HUES48 (cell line): ENCODE results near the gene STARD5.

Experiments used
- H3K27ac ChIP-seq: one replicate; pipeline ENCODE4 v1.7.0; 2013; ENCODE audit warnings: low read depth, low read length, inconsistent platforms
- H3K27me3 ChIP-seq: 2 replicates; pipeline ENCODE4 v1.6.1; 2013; ENCODE audit warnings: mild to moderate bottlenecking, low read length; ENCODE audit not compliant: control insufficient read depth, insufficient read depth
- H3K36me3 ChIP-seq: 2 replicates; pipeline ENCODE4 v1.6.1; 2013; ENCODE audit warnings: low read length; ENCODE audit not compliant: control insufficient read depth, insufficient read depth
- H3K4me1 ChIP-seq: 2 replicates; pipeline ENCODE4 v1.6.1; 2013; ENCODE audit warnings: mild to moderate bottlenecking, low read length; ENCODE audit not compliant: control insufficient read depth, insufficient read depth
- H3K4me3 ChIP-seq: 2 replicates; pipeline ENCODE4 v1.5.1; 2013; ENCODE audit warnings: mild to moderate bottlenecking, low read depth, low read length
- H3K9ac ChIP-seq: 2 replicates; pipeline ENCODE4 v1.6.1; 2013; ENCODE audit warnings: mild to moderate bottlenecking, low read depth, low read length, moderate library complexity
- H3K9me3 ChIP-seq: 2 replicates; pipeline ENCODE4 v1.6.1; 2013; ENCODE audit warnings: low read length; ENCODE audit not compliant: control insufficient read depth, insufficient read depth

Gene STARD5

GRCh38 chr15:81292523-81293001, 31.4 kb downstream of the STARD5 start:
- Histone ChIP-seq H3K36me3 (no peaks in the 10 kb centered on the region), H3K4me3 (no peak overlapping the region), H3K27me3 (no peaks in the 10 kb centered on the region), H3K4me1 (peaks cover 7% of the 10 kb centered on the region), H3K9me3 (no peaks in the 10 kb centered on the region), H3K9ac (no peak overlapping the region), H3K27ac (no peak overlapping the region)

DNA sequence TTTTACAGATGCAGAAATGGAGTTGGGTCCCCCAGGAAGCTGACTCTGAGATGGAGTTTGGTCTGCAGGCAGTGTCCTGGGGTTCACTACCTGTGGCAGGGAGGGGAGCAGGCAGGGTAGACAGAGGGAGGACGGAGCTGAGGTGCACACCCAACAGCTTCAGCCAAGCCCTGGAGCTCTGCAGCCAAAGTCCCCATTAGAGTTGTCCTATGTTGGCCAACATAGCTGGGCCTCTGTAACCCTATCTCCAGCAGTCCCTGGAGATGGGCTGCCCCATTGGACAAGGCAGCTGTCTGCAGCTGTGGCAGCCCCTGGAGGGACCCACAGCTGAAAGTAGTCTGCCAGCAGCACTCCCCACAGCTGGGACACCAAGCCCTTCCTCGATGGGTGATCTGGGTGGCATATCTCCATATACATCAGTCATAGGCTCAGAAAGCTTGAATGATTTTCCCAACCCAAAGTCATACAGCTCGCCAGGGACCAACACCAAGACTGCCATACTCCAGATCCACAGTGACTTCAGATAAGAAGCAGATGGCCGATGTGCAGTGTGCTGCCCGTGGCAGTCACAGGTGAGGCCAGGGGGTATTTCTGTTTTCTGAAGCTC, 31.9 kb downstream of the STARD5 start:
- Histone ChIP-seq H3K4me1 (peaks cover 7% of the 10 kb centered on the region), H3K36me3 (no peaks in the 10 kb centered on the region), H3K27ac (no peak overlapping the region), H3K9me3 (no peaks in the 10 kb centered on the region), H3K27me3 (no peaks in the 10 kb centered on the region), H3K9ac (no peak overlapping the region), H3K4me3 (no peak overlapping the region)

- Histone ChIP-seq H3K27ac (no peak overlapping the region), H3K36me3 (no peaks in the 10 kb centered on the region), H3K4me1 (peaks cover 7% of the 10 kb centered on the region; the same call in 1 of the 2 replicates), H3K9ac (no peak overlapping the region), H3K27me3 (no peaks in the 10 kb centered on the region; the same call in 1 of the 2 replicates), H3K9me3 (no peaks in the 10 kb centered on the region), H3K4me3 (no peak overlapping the region)
Measured at GRCh38 chr15:81289910-81290309, 34.0 kb downstream of the STARD5 start.

DNA sequence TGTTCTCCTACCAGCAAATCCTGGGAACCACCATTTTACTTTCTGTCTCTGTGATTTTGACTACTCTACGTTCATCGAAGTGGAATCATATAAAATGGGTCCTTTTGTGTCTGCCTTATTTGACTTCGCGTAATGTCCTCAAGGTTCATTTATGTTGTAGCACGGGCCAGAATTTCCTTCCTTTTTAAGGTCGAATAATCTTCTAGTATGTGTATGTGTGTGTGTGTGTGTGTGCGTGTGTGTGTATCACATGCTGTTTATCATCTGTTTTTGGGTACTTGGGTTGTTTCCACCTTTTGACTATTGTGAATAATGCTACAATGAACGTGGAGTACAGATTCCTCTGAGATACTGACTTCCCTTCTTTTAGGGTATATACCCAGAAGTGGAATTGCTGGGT, 35.3 kb downstream of the STARD5 start:
- H3K9me3 ChIP-seq, result no peaks in the 10 kb centered on the region
- no peak overlapping the region for H3K9ac ChIP-seq
- no peaks in the 10 kb centered on the region for H3K4me1 ChIP-seq
- H3K4me3 ChIP-seq, result no peak overlapping the region
- H3K27me3 ChIP-seq, result no peaks in the 10 kb centered on the region; the same call in 1 of the 2 replicates
- H3K36me3 ChIP-seq, result no peaks in the 10 kb centered on the region
- no peak overlapping the region for H3K27ac ChIP-seq

GRCh38 chr15:81288040-81288439, 35.9 kb downstream of the STARD5 start:
- Histone ChIP-seq H3K9ac (no peak overlapping the region), H3K36me3 (no peaks in the 10 kb centered on the region), H3K9me3 (no peaks in the 10 kb centered on the region), H3K27ac (no peak overlapping the region), H3K4me1 (no peaks in the 10 kb centered on the region), H3K4me3 (no peak overlapping the region), H3K27me3 (no peaks in the 10 kb centered on the region; the same call in 1 of the 2 replicates)

- Histone ChIP-seq H3K4me1 (no peaks in the 10 kb centered on the region), H3K4me3 (no peak overlapping the region), H3K9me3 (no peaks in the 10 kb centered on the region), H3K27ac (no peak overlapping the region), H3K9ac (no peak overlapping the region), H3K36me3 (no peaks in the 10 kb centered on the region), H3K27me3 (no peaks in the 10 kb centered on the region; the same call in 1 of the 2 replicates)
Measured at GRCh38 chr15:81286621-81287121, 37.3 kb downstream of the STARD5 start.

DNA sequence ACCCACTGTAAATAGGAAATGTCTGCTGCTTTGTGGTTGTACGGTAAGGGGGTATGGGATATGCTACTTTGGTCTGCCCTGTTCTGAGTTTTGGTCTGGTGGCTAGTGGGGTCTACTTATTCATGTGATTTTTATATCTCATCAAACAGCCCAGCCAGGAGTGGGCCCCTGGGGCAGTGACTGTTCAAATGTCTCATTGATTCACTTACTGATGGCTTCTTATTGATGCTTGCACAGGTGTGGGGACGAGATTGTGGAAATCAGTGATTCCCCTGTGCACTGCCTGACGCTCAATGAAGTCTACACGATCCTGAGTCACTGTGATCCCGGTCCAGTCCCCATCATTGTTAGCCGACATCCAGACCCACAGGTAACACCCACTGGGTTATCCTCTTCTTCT, 38.5 kb downstream of the STARD5 start:
- Histone ChIP-seq H3K27me3 (no peaks in the 10 kb centered on the region; the same call in 1 of the 2 replicates), H3K4me3 (no peak overlapping the region), H3K4me1 (no peaks in the 10 kb centered on the region), H3K9me3 (no peaks in the 10 kb centered on the region), H3K36me3 (no peaks in the 10 kb centered on the region), H3K27ac (no peak overlapping the region), H3K9ac (no peak overlapping the region)

- Histone ChIP-seq H3K4me3 (no peak overlapping the region), H3K27me3 (no peaks in the 10 kb centered on the region; the same call in 1 of the 2 replicates), H3K9ac (no peak overlapping the region), H3K36me3 (no peaks in the 10 kb centered on the region), H3K4me1 (no peaks in the 10 kb centered on the region), H3K27ac (no peak overlapping the region), H3K9me3 (no peaks in the 10 kb centered on the region)
Measured at GRCh38 chr15:81284256-81285031, 39.5 kb downstream of the STARD5 start.

GRCh38 chr15:81282911-81283310, 41.0 kb downstream of the STARD5 start:
- Histone ChIP-seq H3K9me3 (no peaks in the 10 kb centered on the region), H3K27me3 (no peaks in the 10 kb centered on the region; the same call in 1 of the 2 replicates), H3K4me3 (no peak overlapping the region), H3K9ac (no peak overlapping the region), H3K4me1 (no peaks in the 10 kb centered on the region), H3K27ac (no peak overlapping the region), H3K36me3 (no peaks in the 10 kb centered on the region)

DNA sequence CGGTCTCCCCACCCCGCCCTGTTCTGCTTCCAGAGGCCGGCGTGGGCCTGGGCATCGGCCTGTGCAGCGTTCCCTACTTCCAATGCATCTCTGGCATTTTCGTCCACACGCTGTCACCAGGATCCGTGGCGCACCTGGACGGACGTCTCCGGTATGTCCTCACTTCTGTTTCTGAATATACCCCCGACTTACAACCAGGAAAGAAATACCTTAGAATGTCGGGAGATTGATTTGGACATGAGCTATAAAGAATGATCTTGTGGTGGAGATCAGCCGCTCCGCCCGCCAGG, 41.4 kb downstream of the STARD5 start:
- 0 out of 2 replicates have a peak, but pooled peaks cover 2% of the 10 kb centered on the region for H3K9me3 ChIP-seq
- no peak overlapping the region for H3K9ac ChIP-seq
- H3K4me3 ChIP-seq, result no peak overlapping the region
- no peaks in the 10 kb centered on the region for H3K4me1 ChIP-seq
- H3K27me3 ChIP-seq, result no peaks in the 10 kb centered on the region; the same call in 1 of the 2 replicates
- H3K27ac ChIP-seq, result no peak overlapping the region
- no peaks in the 10 kb centered on the region for H3K36me3 ChIP-seq
